ENCODE measurements around the gene PNMA1. TPM values are rescaled to one million over a fixed set of nuclear protein-coding genes. Genes with fewer than 3 reads are reported as not detected.

Gene PNMA1
- polyA plus RNA-seq, 1 donor from 2014 or later, result 205 TPM

- Histone ChIP-seq H3K9me2 (ENCODE audit: insufficient read depth, low read length) (no peaks in the 10 kb centered on the region), H3K9me3 (ENCODE audit: low read length) (no peaks in the 10 kb centered on the region), H3K27me3 (ENCODE audit: insufficient read depth, low read depth, low read length) (no peaks in the 10 kb centered on the region), H3K36me3 (ENCODE audit: insufficient read depth, low read length) (no peaks in the 10 kb centered on the region), H3K9ac (ENCODE audit: low read length) (no peak overlapping the region), H3F3A (ENCODE audit: insufficient read depth, low read length, poor library complexity, severe bottlenecking) (peaks cover 5% of the 10 kb centered on the region), H3K4me2 (ENCODE audit: low read length) (no peak overlapping the region), H3K79me2 (replicated peaks; ENCODE audit: insufficient read depth, low read length) (peaks cover 2% of the 10 kb centered on the region), H2AFZ (ENCODE audit: low read depth, low read length) (no peak overlapping the region), H4K20me1 (ENCODE audit: insufficient read depth) (no peaks in the 10 kb centered on the region), H3K4me3 (ENCODE audit: low read length) (no peak overlapping the region), H3K27ac (ENCODE audit: low read length) (no peak overlapping the region)
- TF ChIP-seq POLR2AphosphoS5 (IDR thresholded peaks at IDR 0.05) (no peak), TAF1 (IDR thresholded peaks at IDR 0.05; ENCODE audit: low read depth) (no peak), EP300 (conservative IDR thresholded peaks at IDR 0.05; ENCODE audit: poor library complexity, severe bottlenecking) (no peak), CTCF (IDR thresholded peaks at IDR 0.05; ENCODE audit: poor library complexity, severe bottlenecking) (no peak), RAD21 (conservative IDR thresholded peaks at IDR 0.05) (no peak), REST (IDR thresholded peaks at IDR 0.05; ENCODE audit: borderline replicate concordance) (no peak), MXI1 (conservative IDR thresholded peaks at IDR 0.05; ENCODE audit: poor library complexity, severe bottlenecking) (no peak), SMC3 (conservative IDR thresholded peaks at IDR 0.05; ENCODE audit: poor library complexity) (no peak), EZH2 (IDR thresholded peaks at IDR 0.05; ENCODE audit: borderline replicate concordance, insufficient read depth, low read length, poor library complexity, severe bottlenecking) (no peak)
Observed at GRCh38 chr14:73762375-73762822, 48.2 kb upstream of the PNMA1 start.

GRCh38 chr14:73761618-73762355 is 47.6 kb upstream of the PNMA1 start:
- no peak overlapping the region for H3K9ac ChIP-seq (ENCODE audit: low read length)

More at GRCh38 chr14:73761618-73762355, 47.6 kb upstream of the PNMA1 start:
- Histone ChIP-seq H3K4me2 (ENCODE audit: low read length) (no peak overlapping the region), H3K79me2 (replicated peaks; ENCODE audit: insufficient read depth, low read length) (peaks cover 8% of the 10 kb centered on the region), H3K27me3 (ENCODE audit: insufficient read depth, low read depth, low read length) (no peaks in the 10 kb centered on the region), H3K27ac (ENCODE audit: low read length) (no peak overlapping the region), H3K36me3 (ENCODE audit: insufficient read depth, low read length) (no peaks in the 10 kb centered on the region), H3K4me3 (ENCODE audit: low read length) (no peak overlapping the region), H3F3A (ENCODE audit: insufficient read depth, low read length, poor library complexity, severe bottlenecking) (peaks cover 5% of the 10 kb centered on the region), H3K9me3 (ENCODE audit: low read length) (no peaks in the 10 kb centered on the region), H2AFZ (ENCODE audit: low read depth, low read length) (no peak overlapping the region), H3K9me2 (ENCODE audit: insufficient read depth, low read length) (no peaks in the 10 kb centered on the region), H4K20me1 (ENCODE audit: insufficient read depth) (no peaks in the 10 kb centered on the region)
- no peak for TF ChIP-seq EZH2 (IDR thresholded peaks at IDR 0.05; ENCODE audit: borderline replicate concordance, insufficient read depth, low read length, poor library complexity, severe bottlenecking)
